Activated T-cell treated with anti-CD3 and anti-CD28 coated beads, Interleukin-2, amount 50 U/mL, for 72 hours (primary cell): Measurements from ENCODE around the gene PIP5K1B. TPM values are rescaled to one million over a fixed set of nuclear protein-coding genes. Genes with fewer than 3 reads are reported as not detected.
A peak's percentile ranks its signal among the peaks of the same experiment; 100 is the strongest.

Source experiments
- ATAC-seq, 2 donors: fragments of 150-1000 bp; cut with Tn5 transposase; replicated peaks in 1 of 2; 2 replicates each; pipeline ENCODE4 v1.10.0; 2021; ENCODE audit warnings: moderate library complexity in 2 of 2, mild to moderate bottlenecking in 1 of 2
- DNase-seq, 2 donors: peaks; one replicate each; pipeline ENCODE4 v3.0.0; 2021 to 2022; ENCODE audit warnings: mixed read lengths in 1 of 2
- H3K27ac Mint-ChIP-seq: one replicate; pipeline ENCODE4 v1.8.0; 2022; ENCODE audit warnings: mild to moderate bottlenecking, moderate library complexity, mixed read lengths
- H3K27me3 Mint-ChIP-seq: one replicate; pipeline ENCODE4 v1.8.0; 2022; ENCODE audit warnings: low read depth, mixed read lengths
- H3K36me3 Mint-ChIP-seq, 2 donors: one replicate each; pipeline ENCODE4 v1.8.0; 2022; ENCODE audit warnings: mixed read lengths in 2 of 2, mild to moderate bottlenecking in 1 of 2; ENCODE audit not compliant: insufficient read depth in 2 of 2
- H3K4me1 Mint-ChIP-seq: one replicate; pipeline ENCODE4 v1.8.0; 2022; ENCODE audit warnings: low read depth, mixed read lengths
- H3K4me3 Mint-ChIP-seq, 2 donors: one replicate each; pipeline ENCODE4 v1.8.0; 2022; ENCODE audit warnings: mild to moderate bottlenecking in 2 of 2, mixed read lengths in 2 of 2, moderate library complexity in 2 of 2
- H3K9me3 Mint-ChIP-seq, 2 donors: one replicate each; pipeline ENCODE4 v1.8.0; 2022; ENCODE audit warnings: mixed read lengths in 2 of 2
- total RNA-seq, 2 donors: library from RNA; stranded (reverse); gene quantifications; one replicate each; pipeline ENCODE4 v1.2.3, GENCODE V29; 2022

Gene PIP5K1B
- total RNA-seq, 2 donors from 2014 or later, result 2.5 to 2.8 TPM

DNA sequence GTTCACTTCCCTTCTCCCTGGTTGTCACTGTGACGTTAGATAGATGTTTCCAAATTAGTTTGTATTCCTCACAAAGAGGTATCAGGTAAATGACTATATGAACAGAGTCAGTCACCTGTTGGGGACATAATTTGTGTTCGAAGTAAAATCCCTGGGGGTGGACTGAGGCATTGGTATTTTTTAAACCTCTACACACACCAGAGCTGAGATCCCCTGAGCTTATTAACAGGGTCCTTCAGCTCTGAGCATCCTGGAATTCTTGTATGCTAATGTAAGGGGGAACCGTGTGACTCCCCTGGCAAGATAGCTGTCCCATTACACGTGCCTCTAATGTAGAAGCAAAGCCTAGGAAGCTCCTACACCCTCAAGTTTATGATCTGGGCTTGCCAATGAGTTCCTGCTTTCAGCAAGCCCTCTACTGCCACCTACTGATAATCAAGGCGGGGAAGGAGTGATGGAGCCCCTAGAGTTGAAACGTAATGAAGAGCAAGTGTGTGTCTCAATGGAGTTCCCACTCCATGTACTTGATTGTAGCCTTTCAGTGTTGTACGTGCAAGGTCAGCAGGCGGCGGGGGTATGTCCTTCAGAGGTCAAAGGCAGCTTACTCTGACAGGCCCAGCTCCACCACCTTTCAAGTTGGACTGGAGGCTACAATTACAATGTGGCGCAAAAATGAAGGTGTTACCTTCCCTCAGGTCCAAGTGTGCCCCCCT lies 294.5 kb downstream of the PIP5K1B start:
- Mint-ChIP-seq H3K36me3 (no peaks in the 10 kb centered on the region), H3K27me3 (no peaks in the 10 kb centered on the region), H3K9me3 (no peaks in the 10 kb centered on the region), H3K4me3 (no peak overlapping the region), H3K27ac (no peak overlapping the region), H3K4me1 (peaks cover 24% of the 10 kb centered on the region)
- ATAC-seq (peak; percentile 94 to 95), DNase-seq (peak; percentile 69 to 75)

DNA sequence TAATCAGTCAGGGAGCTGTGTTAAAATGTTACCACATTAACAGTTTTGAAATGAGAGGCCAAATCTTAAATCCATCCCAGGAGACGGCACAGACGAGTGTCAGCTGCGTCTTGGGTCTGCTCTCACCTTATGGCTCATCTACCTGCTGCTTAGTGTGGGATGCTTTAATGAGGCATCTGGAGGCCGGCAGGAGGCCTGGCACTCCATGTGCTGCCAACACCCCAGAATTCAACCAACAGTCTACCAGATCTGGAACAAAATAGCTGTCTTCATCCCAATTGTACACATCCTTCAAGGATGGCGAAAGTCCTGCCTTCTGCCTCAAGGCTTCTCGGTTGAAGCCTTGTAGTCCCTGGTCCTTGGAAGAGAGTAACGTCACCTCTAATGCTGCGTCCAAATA lies 296.9 kb downstream of the PIP5K1B start:
- no peak for ATAC-seq
- no peaks in the 10 kb centered on the region for H3K9me3 Mint-ChIP-seq
- H3K4me3 Mint-ChIP-seq, result no peak overlapping the region
- no peaks in the 10 kb centered on the region for H3K36me3 Mint-ChIP-seq
- DNase-seq, result no peak
- H3K27ac Mint-ChIP-seq, result no peak overlapping the region
- no peaks in the 10 kb centered on the region for H3K27me3 Mint-ChIP-seq
- H3K4me1 Mint-ChIP-seq, result peaks cover 14% of the 10 kb centered on the region

DNA sequence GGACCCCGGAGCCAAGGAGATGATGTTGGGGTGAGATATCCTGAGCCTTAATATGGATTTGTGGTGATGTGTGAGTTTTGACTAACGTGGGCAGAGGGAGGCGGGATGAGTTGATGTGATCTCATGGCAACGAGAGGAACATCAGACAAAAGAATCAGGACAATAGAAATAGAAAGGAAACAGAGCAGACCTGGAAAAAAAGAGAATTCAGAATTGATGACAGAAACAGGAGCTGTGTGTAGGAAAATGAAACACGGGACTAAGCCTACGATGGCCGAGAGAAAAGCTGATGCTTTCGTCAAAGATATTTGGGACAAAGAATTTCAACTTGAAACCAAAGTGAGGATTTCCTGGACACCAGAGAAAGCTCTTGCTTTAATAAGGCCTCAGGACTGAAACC lies 298.0 kb downstream of the PIP5K1B start:
- ATAC-seq, result no peak
- Mint-ChIP-seq H3K27ac (no peak overlapping the region), H3K4me3 (no peak overlapping the region), H3K27me3 (no peaks in the 10 kb centered on the region), H3K9me3 (no peaks in the 10 kb centered on the region), H3K4me1 (peaks cover 14% of the 10 kb centered on the region), H3K36me3 (no peaks in the 10 kb centered on the region)
- no peak for DNase-seq

DNA sequence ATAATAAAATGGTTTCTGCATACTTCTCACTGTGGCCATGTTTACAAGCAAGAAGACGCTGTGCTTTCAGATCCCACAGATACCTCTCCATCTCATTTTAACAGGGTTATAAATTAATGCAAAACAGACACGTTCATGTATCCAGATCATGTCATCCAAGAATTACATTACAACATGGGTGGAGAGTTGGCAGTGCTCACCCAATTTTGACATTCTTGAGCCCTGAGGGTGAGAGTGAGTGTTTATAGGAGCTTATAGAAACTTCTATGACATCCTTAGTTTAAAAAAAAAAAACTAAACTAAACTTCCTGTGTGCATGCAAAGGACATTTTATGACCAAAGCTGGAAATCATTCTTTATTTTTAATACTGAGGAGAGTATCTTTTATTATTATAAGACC lies 299.8 kb downstream of the PIP5K1B start:
- Mint-ChIP-seq H3K9me3 (no peaks in the 10 kb centered on the region), H3K27me3 (peaks cover 6% of the 10 kb centered on the region), H3K27ac (no peak overlapping the region), H3K4me3 (no peak overlapping the region), H3K36me3 (no peaks in the 10 kb centered on the region), H3K4me1 (no peaks in the 10 kb centered on the region)
- DNase-seq, result no peak
- no peak for ATAC-seq

DNA sequence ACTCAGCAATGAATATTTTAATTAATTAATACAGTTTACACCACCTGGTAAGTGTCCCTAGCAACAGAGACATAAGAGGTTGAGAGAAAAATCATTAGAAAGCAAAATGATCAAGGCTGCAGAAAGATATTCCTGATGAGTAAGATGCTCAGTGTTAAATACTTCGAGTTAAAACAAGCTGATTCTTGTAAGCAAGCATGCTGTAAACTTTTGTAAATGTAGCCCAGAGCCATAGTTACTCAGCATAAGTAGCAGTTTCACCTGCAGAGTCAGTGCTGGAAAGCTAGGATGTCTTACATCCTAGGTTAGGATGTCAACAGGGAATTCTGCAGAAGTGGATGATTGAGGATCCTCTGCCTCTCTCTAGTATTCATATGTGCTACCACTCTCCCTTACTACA lies 304.7 kb downstream of the PIP5K1B start:
- ATAC-seq (no peak), DNase-seq (no peak)
- H3K27ac Mint-ChIP-seq, result no peak overlapping the region
- H3K9me3 Mint-ChIP-seq, result no peaks in the 10 kb centered on the region
- no peaks in the 10 kb centered on the region for H3K36me3 Mint-ChIP-seq
- no peak overlapping the region for H3K4me3 Mint-ChIP-seq
- peaks cover 16% of the 10 kb centered on the region for H3K27me3 Mint-ChIP-seq
- peaks cover 7% of the 10 kb centered on the region for H3K4me1 Mint-ChIP-seq

DNA sequence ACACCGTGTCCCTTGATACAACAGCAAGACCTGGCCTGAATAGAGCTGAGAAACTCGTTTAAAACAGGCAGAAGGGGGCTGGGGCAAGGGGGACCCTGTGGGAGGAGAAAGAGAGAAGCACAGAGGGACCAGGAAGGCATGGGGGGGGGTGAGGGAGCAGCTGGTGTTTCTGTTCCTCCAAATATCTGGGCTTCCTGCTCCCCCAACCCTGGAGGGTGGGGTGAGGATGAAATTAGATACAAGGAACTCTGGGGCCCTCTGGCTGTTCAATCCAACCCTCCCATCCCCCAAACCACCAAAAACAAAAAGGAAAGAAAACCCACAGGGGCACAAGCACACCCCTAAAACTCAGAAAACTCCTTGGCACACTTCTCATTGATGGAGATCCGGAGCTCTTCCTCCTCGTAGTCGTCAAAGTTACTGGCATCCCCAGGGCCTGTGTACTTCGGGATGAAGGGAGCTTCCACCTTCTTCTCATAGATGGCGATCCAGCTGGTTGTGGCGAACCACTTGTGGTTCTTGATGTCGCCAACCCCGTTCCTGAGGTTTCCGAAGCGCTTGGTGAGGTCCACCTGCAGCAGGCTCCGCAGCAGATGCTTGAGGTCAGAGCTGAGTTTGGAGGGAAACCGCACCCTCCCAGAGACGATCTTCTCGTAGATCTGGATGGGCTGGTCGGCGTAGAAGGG lies 307.8 kb downstream of the PIP5K1B start:
- Mint-ChIP-seq H3K36me3 (no peaks in the 10 kb centered on the region), H3K9me3 (no peaks in the 10 kb centered on the region), H3K4me3 (peak overlapping the region in 1 of 2 donors; percentile 36), H3K27me3 (peaks cover 16% of the 10 kb centered on the region), H3K27ac (no peak overlapping the region), H3K4me1 (peaks cover 7% of the 10 kb centered on the region)
- ATAC-seq (no peak), DNase-seq (no peak)

DNA sequence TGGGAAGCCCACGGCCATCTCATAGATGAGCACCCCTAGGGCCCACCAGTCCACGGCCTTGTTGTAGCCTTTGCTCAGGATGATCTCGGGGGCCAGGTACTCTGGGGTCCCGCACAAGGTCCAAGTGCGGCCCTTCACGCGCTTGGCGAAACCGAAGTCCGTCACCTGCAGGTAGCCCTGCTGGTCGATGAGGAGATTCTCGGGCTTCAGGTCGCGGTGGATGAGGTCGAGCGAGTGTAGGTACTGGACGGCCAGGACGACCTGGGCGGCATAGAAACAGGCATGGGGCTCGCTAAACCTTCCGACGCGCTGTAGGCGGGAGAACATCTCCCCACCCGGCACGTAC lies 308.3 kb downstream of the PIP5K1B start:
- DNase-seq, result no peak
- Mint-ChIP-seq H3K27ac (no peak overlapping the region), H3K4me1 (peaks cover 7% of the 10 kb centered on the region), H3K27me3 (peaks cover 16% of the 10 kb centered on the region), H3K4me3 (peak overlapping the region in 1 of 2 donors; percentile 36), H3K36me3 (no peaks in the 10 kb centered on the region), H3K9me3 (no peaks in the 10 kb centered on the region)
- no peak for ATAC-seq

DNA sequence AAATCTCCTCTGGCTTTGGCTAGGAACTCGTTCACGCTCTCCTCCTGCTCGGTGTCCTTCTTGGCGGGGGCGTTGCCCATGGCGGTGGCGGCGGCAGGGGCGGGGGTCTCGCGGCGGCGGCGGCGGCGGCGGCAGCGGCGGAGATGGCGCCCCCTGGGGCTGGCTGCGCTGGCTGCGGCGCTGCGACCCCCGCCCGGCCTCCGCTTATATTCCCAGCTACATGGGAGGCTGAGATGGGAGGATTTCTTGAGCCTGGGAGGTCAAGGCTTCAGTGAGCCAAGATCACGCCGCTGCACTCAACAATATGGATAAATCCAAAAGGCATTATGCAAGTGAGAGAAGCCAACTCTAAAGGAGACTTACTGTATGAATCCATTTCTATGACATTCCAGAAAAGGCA lies 309.0 kb downstream of the PIP5K1B start, which contains the start of gene PRKACG:
Gene PRKACG, minus strand, starts transcription at position 101 of the 400 bp plus-strand sequence. Its CDS starts 21 bp downstream, at position 80.
- peaks cover 16% of the 10 kb centered on the region for H3K27me3 Mint-ChIP-seq
- no peaks in the 10 kb centered on the region for H3K36me3 Mint-ChIP-seq
- no peak within 1 kb of the TSS for H3K27ac Mint-ChIP-seq
- H3K4me3 Mint-ChIP-seq, result peak within 1 kb of the TSS in 1 of 2 donors; percentile 36
- DNase-seq (no peak), ATAC-seq (no peak)
- no peaks in the 10 kb centered on the region for H3K9me3 Mint-ChIP-seq
- H3K4me1 Mint-ChIP-seq, result peaks cover 7% of the 10 kb centered on the region

DNA sequence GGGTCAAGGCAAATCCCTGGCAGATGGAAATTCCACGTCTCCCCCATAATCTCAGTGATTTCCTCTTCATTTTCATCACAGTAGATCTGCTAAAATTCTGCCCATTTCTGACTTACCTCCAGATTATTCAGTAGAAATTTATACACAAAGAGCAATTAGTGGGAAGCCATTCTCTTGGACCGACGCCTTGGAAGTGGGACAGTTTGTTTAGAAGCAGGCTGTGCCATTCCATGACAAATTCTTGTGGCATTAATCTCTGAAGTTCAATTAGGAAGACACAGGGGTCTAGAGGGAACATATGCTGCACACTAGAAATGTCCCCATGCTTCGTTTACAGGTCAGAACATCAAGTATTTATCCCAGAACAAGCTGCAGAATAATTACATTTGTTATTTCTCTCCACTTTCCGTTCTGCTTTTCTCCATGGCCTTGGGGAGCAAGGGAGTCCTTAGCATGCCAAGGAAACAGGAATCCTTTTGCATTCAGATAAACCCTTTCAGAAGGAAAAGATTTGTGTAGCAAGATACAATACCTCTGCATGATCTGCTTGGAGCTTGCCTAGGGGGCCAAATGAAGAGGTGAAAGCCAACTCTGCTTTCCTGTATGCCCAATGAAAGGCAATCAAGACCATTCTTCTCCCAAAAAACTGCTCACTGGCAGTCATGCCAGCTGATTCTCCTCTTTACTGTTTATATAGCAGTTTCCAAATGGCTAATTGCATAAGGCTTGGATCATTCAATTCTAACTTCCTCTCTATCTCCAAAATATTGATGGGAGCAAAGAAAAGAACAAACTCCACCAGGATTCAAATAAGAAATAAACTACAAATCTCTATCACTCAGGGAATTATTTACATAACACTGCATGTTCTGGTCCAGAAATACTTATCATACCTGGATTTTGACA lies 311.4 kb downstream of the PIP5K1B start:
- Mint-ChIP-seq H3K36me3 (no peaks in the 10 kb centered on the region), H3K4me1 (peaks cover 16% of the 10 kb centered on the region), H3K9me3 (no peaks in the 10 kb centered on the region), H3K27me3 (peaks cover 9% of the 10 kb centered on the region), H3K27ac (no peak overlapping the region), H3K4me3 (no peak overlapping the region)
- ATAC-seq (no peak), DNase-seq (no peak)

DNA sequence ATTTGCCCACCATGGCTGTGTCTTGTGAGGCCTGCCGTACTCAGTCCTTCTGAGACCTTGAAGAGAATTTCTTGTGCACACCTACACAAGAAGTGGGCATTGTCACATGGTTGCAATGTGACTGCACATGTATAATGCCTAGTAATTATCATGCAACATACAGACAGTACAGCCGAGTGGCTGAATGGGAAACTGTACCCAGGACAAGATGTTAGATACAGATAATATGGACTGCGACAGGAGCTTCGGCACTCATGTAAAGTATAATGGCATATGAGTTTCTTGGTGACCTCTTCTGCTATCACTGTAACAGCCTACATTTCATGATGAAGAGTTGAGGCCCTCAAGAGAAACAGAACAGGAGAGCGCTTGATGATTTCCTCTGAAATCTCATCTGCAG lies 313.7 kb downstream of the PIP5K1B start:
- Mint-ChIP-seq H3K4me3 (no peak overlapping the region), H3K27ac (no peak overlapping the region), H3K9me3 (no peaks in the 10 kb centered on the region), H3K27me3 (no peaks in the 10 kb centered on the region), H3K4me1 (peaks cover 9% of the 10 kb centered on the region), H3K36me3 (no peaks in the 10 kb centered on the region)
- DNase-seq, result no peak
- no peak for ATAC-seq

DNA sequence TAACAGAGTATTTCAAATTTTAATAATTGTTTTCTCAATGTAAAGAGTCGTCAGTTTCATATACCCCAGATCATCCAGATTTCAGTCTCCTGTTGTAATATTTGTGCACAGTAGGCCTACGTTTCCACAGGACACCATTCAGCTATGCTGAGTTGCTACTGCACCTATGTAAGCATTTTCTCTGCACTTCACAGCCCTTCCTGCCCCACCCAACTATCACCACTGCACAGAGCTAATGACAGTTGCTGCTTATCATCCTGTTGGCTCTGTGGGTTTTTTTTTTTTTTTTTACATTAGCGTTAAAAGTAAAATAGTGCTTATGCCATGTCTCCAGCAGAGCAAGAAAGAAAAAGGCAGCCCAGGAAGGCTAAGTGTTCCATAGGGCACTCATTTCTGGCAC lies 314.8 kb downstream of the PIP5K1B start:
- Mint-ChIP-seq H3K27ac (peak overlapping the region; percentile 56), H3K4me1 (peaks cover 9% of the 10 kb centered on the region), H3K36me3 (no peaks in the 10 kb centered on the region), H3K4me3 (no peak overlapping the region), H3K9me3 (no peaks in the 10 kb centered on the region), H3K27me3 (no peaks in the 10 kb centered on the region)
- DNase-seq, result no peak
- ATAC-seq, result no peak

DNA sequence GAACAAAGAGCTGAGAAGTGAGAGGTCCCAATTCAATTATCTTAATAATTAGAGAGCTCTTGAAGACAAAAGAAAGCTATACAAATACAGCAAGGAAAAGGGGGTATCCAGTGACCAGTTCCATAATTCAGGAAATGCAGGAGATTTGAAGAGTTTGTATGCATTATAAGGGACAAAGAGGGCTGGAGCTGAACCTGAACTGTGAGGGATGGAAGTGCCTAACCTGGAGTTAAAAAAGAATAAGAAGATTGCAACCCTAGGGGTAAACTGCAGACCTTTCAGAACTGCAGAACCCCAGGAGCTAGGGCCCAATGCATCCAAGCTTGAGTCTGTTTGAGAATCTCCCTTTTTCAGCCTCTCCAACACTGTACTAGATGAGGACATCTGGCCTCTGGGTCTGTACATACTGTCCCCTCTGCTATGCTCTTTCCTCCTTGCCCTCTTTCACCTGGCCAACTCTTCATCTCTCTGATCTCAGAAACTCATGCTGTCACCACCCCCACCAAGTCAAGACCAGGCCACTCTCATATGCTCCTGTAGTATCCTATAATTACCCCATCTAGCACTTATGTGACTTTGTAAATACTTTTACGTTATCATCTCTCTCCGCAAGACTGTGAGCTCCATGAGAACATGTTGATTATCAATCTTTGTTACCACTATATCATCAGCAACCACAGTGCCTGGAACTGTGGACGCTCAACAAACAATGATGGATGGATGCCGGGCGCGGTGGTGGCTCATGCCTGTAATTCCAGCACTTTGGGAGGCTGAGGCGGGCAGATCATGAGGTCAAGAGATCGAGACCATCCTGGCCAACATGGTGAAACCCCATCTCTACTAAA lies 315.5 kb downstream of the PIP5K1B start:
- Mint-ChIP-seq H3K4me1 (peaks cover 9% of the 10 kb centered on the region), H3K27ac (no peak overlapping the region), H3K9me3 (no peaks in the 10 kb centered on the region), H3K4me3 (no peak overlapping the region), H3K36me3 (no peaks in the 10 kb centered on the region), H3K27me3 (no peaks in the 10 kb centered on the region)
- no peak for ATAC-seq
- DNase-seq, result no peak
